MM.1S (cell line): Measurements from ENCODE around the gene SMAP1.

Source experiments
- DNase-seq: peaks from one replicate; pipeline ENCODE4 v3.0.0-alpha.2; 2015
- H2AFZ ChIP-seq: fragments of 300-600 bp; sonication (generic); 2 replicates; pipeline ENCODE4 v1.6.0; 2016; ENCODE audit warnings: antibody characterized with exemption, low read length
- H3F3A ChIP-seq: fragments of 300-600 bp; sonication (generic); 2 replicates; pipeline ENCODE4 v1.6.1; 2016; ENCODE audit warnings: mild to moderate bottlenecking, antibody characterized with exemption, low read length, moderate library complexity, mixed read lengths; ENCODE audit not compliant: insufficient read depth
- H3K27ac ChIP-seq: fragments of 300-600 bp; sonication (generic); 2 replicates; pipeline ENCODE4 v1.5.1; 2016; ENCODE audit warnings: mild to moderate bottlenecking, low read length
- H3K27me3 ChIP-seq: fragments of 300-600 bp; sonication (generic); replicated peaks from 2 replicates; pipeline ENCODE4 v1.6.0; 2016; ENCODE audit warnings: low read length; ENCODE audit not compliant: insufficient read depth
- H3K36me3 ChIP-seq: fragments of 300-600 bp; sonication (generic); replicated peaks from 2 replicates; pipeline ENCODE4 v1.6.1; 2016; ENCODE audit warnings: mild to moderate bottlenecking, low read length, mixed read lengths; ENCODE audit not compliant: insufficient read depth
- H3K4me1 ChIP-seq: fragments of 300-600 bp; sonication (generic); 2 replicates; pipeline ENCODE4 v1.6.1; 2016; ENCODE audit warnings: low read length, mixed read lengths
- H3K4me2 ChIP-seq: fragments of 300-600 bp; sonication (generic); 2 replicates; pipeline ENCODE4 v1.6.0; 2016; ENCODE audit warnings: low read depth, low read length
- H3K4me3 ChIP-seq: fragments of 300-600 bp; sonication (generic); 2 replicates; pipeline ENCODE4 v1.5.1; 2016; ENCODE audit warnings: low read length, mixed read lengths
- H3K79me2 ChIP-seq: fragments of 300-600 bp; sonication (generic); 2 replicates; pipeline ENCODE4 v1.6.1; 2016; ENCODE audit warnings: mixed run types, low read length, mixed read lengths
- H3K9ac ChIP-seq: fragments of 300-600 bp; sonication (generic); 2 replicates; pipeline ENCODE4 v1.6.1; 2016; ENCODE audit warnings: low read length, mixed read lengths
- H3K9me2 ChIP-seq: fragments of 300-600 bp; sonication (generic); replicated peaks from 2 replicates; pipeline ENCODE4 v1.6.1; 2016; ENCODE audit warnings: mild to moderate bottlenecking, low read length, mixed read lengths; ENCODE audit not compliant: insufficient read depth
- H3K9me3 ChIP-seq: fragments of 300-600 bp; sonication (generic); replicated peaks from 2 replicates; pipeline ENCODE4 v1.6.1; 2016; ENCODE audit warnings: mild to moderate bottlenecking, low read length, mixed read lengths; ENCODE audit not compliant: insufficient read depth
- H4K20me1 ChIP-seq: fragments of 300-600 bp; sonication (generic); 2 replicates; pipeline ENCODE4 v1.6.1; 2016; ENCODE audit warnings: mild to moderate bottlenecking, low read length, moderate library complexity, mixed read lengths; ENCODE audit not compliant: insufficient read depth
- CTCF ChIP-seq: fragments of 300-600 bp; sonication (generic); IDR thresholded peaks from 2 replicates; pipeline ENCODE4 v1.5.1; 2016; ENCODE audit warnings: antibody characterized with exemption, low read length, mixed read lengths
- EZH2 ChIP-seq: fragments of 300-600 bp; sonication (generic); optimal IDR thresholded peaks from 2 replicates; pipeline ENCODE3; 2017; ENCODE audit warnings: low read depth, mild to moderate bottlenecking, antibody characterized with exemption, low read length, mixed read lengths
- EZH2phosphoT487 ChIP-seq: fragments of 300-600 bp; sonication (generic); IDR thresholded peaks from 2 replicates; pipeline ENCODE4 v1.6.1; 2018; ENCODE audit warnings: antibody characterized with exemption, low read length

SMAP1 gene

GRCh38 chr6:70707893-70708292 lies 40.2 kb downstream of the SMAP1 start:
- Histone ChIP-seq H3F3A (no peaks in the 10 kb centered on the region; the same call in none of the 2 replicates), H3K27me3 (no peaks in the 10 kb centered on the region), H3K4me2 (no peak overlapping the region), H3K4me3 (no peak overlapping the region), H3K36me3 (no peaks in the 10 kb centered on the region), H3K9me3 (no peaks in the 10 kb centered on the region), H3K9me2 (no peaks in the 10 kb centered on the region), H4K20me1 (no peaks in the 10 kb centered on the region), H3K79me2 (peaks cover 40% of the 10 kb centered on the region), H3K4me1 (peaks cover 21% of the 10 kb centered on the region), H3K9ac (no peak overlapping the region), H2AFZ (no peak overlapping the region), H3K27ac (no peak overlapping the region)
- no peak for DNase-seq
- TF ChIP-seq EZH2, result no peak
- TF ChIP-seq CTCF, result no peak
- no peak for TF ChIP-seq EZH2phosphoT487

GRCh38 chr6:70708448-70708847 lies 40.8 kb downstream of the SMAP1 start:
- no peaks in the 10 kb centered on the region; the same call in none of the 2 replicates for H3F3A ChIP-seq
- DNase-seq, result peak; percentile 67
- no peak overlapping the region for H3K9ac ChIP-seq
- no peak overlapping the region for H2AFZ ChIP-seq
- no peaks in the 10 kb centered on the region for H3K36me3 ChIP-seq
- H3K27me3 ChIP-seq, result no peaks in the 10 kb centered on the region
- peak overlapping the region; percentile 24; the same call in 1 of the 2 replicates for H3K27ac ChIP-seq
- TF ChIP-seq CTCF, result no peak
- no peaks in the 10 kb centered on the region for H4K20me1 ChIP-seq
- peak overlapping the region; percentile 34; the same call in 1 of the 2 replicates for H3K4me2 ChIP-seq
- H3K79me2 ChIP-seq, result peaks cover 43% of the 10 kb centered on the region
- no peak overlapping the region for H3K4me3 ChIP-seq
- H3K9me2 ChIP-seq, result no peaks in the 10 kb centered on the region
- no peaks in the 10 kb centered on the region for H3K9me3 ChIP-seq
- peaks cover 26% of the 10 kb centered on the region for H3K4me1 ChIP-seq

- no peak for DNase-seq
- Histone ChIP-seq H3K4me2 (no peak overlapping the region), H4K20me1 (no peaks in the 10 kb centered on the region), H3K27me3 (no peaks in the 10 kb centered on the region), H3K36me3 (no peaks in the 10 kb centered on the region), H3F3A (no peaks in the 10 kb centered on the region; the same call in none of the 2 replicates), H3K9ac (no peak overlapping the region), H3K4me3 (no peak overlapping the region), H3K79me2 (peaks cover 46% of the 10 kb centered on the region), H3K4me1 (peaks cover 26% of the 10 kb centered on the region), H2AFZ (no peak overlapping the region), H3K27ac (no peak overlapping the region), H3K9me3 (no peaks in the 10 kb centered on the region), H3K9me2 (no peaks in the 10 kb centered on the region)
- no peak for TF ChIP-seq EZH2
- no peak for TF ChIP-seq EZH2phosphoT487
- no peak for TF ChIP-seq CTCF
These were observed 42.1 kb downstream of the SMAP1 start for GRCh38 chr6:70709826-70710225.
